ENCODE data around the gene XKR7. TPM values are rescaled to one million over a fixed set of nuclear protein-coding genes. Genes with fewer than 3 reads are reported as not detected.
"Not testable (repeated sequence)": the region's sequence is repeated elsewhere in the genome, so short reads cannot be mapped to it uniquely, and the experiment has no call there.

The XKR7 gene
- total RNA-seq, 1 donor = under 0.01 TPM

DNA sequence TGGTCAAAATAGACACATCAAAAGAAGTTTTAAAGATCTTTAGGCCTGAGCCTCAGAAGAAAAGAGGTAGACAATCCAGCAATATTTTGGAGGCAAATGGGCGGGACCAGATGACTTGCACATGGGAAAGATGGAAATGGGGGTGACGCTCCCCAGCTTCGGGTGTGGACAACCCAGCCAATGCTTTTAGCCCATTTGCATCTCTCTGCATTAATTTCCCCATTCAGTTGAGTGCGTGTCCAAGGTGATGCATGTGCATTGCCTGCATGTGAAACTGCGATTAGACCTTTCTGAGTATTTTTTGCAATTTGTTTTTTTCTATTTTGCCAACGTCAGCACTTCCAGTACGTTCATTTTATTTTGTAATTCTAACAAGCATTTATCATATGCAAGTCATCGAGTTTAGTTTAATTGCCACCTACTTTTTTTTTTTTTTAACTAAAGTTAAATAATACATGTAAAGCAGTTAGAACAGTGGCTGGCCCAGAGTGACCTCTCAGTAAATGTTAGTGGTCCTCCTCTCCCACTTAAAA is 40.3 kb upstream of the XKR7 start:
- TF ChIP-seq, protein P1, sequence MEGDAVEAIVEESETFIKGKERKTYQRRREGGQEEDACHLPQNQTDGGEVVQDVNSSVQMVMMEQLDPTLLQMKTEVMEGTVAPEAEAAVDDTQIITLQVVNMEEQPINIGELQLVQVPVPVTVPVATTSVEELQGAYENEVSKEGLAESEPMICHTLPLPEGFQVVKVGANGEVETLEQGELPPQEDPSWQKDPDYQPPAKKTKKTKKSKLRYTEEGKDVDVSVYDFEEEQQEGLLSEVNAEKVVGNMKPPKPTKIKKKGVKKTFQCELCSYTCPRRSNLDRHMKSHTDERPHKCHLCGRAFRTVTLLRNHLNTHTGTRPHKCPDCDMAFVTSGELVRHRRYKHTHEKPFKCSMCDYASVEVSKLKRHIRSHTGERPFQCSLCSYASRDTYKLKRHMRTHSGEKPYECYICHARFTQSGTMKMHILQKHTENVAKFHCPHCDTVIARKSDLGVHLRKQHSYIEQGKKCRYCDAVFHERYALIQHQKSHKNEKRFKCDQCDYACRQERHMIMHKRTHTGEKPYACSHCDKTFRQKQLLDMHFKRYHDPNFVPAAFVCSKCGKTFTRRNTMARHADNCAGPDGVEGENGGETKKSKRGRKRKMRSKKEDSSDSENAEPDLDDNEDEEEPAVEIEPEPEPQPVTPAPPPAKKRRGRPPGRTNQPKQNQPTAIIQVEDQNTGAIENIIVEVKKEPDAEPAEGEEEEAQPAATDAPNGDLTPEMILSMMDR (IDR thresholded peaks at IDR 0.05; ENCODE audit: extremely low read depth, low read depth, low read length) = no peak
- no peak for DNase-seq (ENCODE audit: insufficient read length, low spot score, missing footprints)
- no peak overlapping the region for H3K4me2 ChIP-seq (ENCODE audit: insufficient read depth, low read length)
- H2AFZ ChIP-seq (ENCODE audit: low read length) = no peak overlapping the region
- peaks cover 8% of the 10 kb centered on the region for H3K27me3 ChIP-seq (ENCODE audit: insufficient read depth, low read length)
- no peaks in the 10 kb centered on the region for H3K9me3 ChIP-seq (ENCODE audit: low read depth, low read length)
- no peaks in the 10 kb centered on the region for H3K36me3 ChIP-seq (ENCODE audit: insufficient read depth, low read length)
- no peaks in the 10 kb centered on the region for H4K20me1 ChIP-seq (ENCODE audit: insufficient read depth, low read length)
- H3K27ac ChIP-seq (ENCODE audit: low read depth, low read length) = no peak overlapping the region
- no peaks in the 10 kb centered on the region for H3K79me2 ChIP-seq (ENCODE audit: insufficient read depth, low read length)
- no peak overlapping the region for H3K4me3 ChIP-seq (ENCODE audit: insufficient read depth, low read length)
- H3K4me1 ChIP-seq (ENCODE audit: insufficient read depth, low read length) = no peaks in the 10 kb centered on the region

GRCh38 chr20:31929631-31930030 is 38.3 kb upstream of the XKR7 start:
- DNase-seq (ENCODE audit: insufficient read length, low spot score, missing footprints); H3K79me2 ChIP-seq (ENCODE audit: insufficient read depth, low read length); H3K27me3 ChIP-seq (ENCODE audit: insufficient read depth, low read length); H2AFZ ChIP-seq (ENCODE audit: low read length); H3K4me1 ChIP-seq (ENCODE audit: insufficient read depth, low read length); H3K9me3 ChIP-seq (ENCODE audit: low read depth, low read length); H3K4me2 ChIP-seq (ENCODE audit: insufficient read depth, low read length); H4K20me1 ChIP-seq (ENCODE audit: insufficient read depth, low read length); H3K4me3 ChIP-seq (ENCODE audit: insufficient read depth, low read length); H3K36me3 ChIP-seq (ENCODE audit: insufficient read depth, low read length); H3K27ac ChIP-seq (ENCODE audit: low read depth, low read length): not testable (repeated sequence)

DNA sequence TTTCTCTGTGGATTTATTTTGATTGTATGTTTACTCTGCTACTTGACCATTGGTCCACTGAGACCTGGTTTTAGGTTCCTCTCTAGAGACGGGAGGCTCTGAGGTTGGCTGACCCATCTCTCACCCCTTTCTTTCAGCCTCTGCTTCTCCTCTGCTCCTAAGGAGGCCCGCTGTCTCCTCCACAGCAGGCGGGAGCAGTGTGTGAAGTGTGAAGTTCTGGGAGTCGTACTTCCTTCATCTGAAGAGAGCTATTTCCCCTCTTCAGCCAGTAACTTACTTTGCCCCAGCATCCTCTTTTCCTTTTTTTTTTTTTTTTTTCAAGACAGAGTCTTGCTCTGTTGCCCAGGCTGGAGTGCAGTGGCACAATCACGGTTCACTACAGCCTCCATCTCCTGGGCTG is 37.2 kb upstream of the XKR7 start:
- Histone ChIP-seq H3K4me1 (ENCODE audit: insufficient read depth, low read length) (no peaks in the 10 kb centered on the region), H3K36me3 (ENCODE audit: insufficient read depth, low read length) (no peaks in the 10 kb centered on the region), H3K27me3 (ENCODE audit: insufficient read depth, low read length) (peaks cover 8% of the 10 kb centered on the region), H2AFZ (ENCODE audit: low read length) (no peak overlapping the region), H3K79me2 (ENCODE audit: insufficient read depth, low read length) (no peaks in the 10 kb centered on the region), H3K9me3 (ENCODE audit: low read depth, low read length) (no peaks in the 10 kb centered on the region), H3K4me2 (ENCODE audit: insufficient read depth, low read length) (no peak overlapping the region), H4K20me1 (ENCODE audit: insufficient read depth, low read length) (no peaks in the 10 kb centered on the region), H3K27ac (ENCODE audit: low read depth, low read length) (no peak overlapping the region), H3K4me3 (ENCODE audit: insufficient read depth, low read length) (no peak overlapping the region)
- TF ChIP-seq, protein P1 (IDR thresholded peaks at IDR 0.05; ENCODE audit: extremely low read depth, low read depth, low read length) = no peak
- DNase-seq (ENCODE audit: insufficient read length, low spot score, missing footprints) = no peak

- Histone ChIP-seq H3K36me3 (ENCODE audit: insufficient read depth, low read length) (no peaks in the 10 kb centered on the region), H3K27ac (ENCODE audit: low read depth, low read length) (no peak overlapping the region), H3K79me2 (ENCODE audit: insufficient read depth, low read length) (no peaks in the 10 kb centered on the region), H4K20me1 (ENCODE audit: insufficient read depth, low read length) (no peaks in the 10 kb centered on the region), H3K4me1 (ENCODE audit: insufficient read depth, low read length) (no peaks in the 10 kb centered on the region), H2AFZ (ENCODE audit: low read length) (no peak overlapping the region), H3K4me2 (ENCODE audit: insufficient read depth, low read length) (no peak overlapping the region), H3K27me3 (ENCODE audit: insufficient read depth, low read length) (peaks cover 5% of the 10 kb centered on the region), H3K9me3 (ENCODE audit: low read depth, low read length) (no peaks in the 10 kb centered on the region), H3K4me3 (ENCODE audit: insufficient read depth, low read length) (no peak overlapping the region)
- no peak for DNase-seq (ENCODE audit: insufficient read length, low spot score, missing footprints)
- TF ChIP-seq, protein P1 (IDR thresholded peaks at IDR 0.05; ENCODE audit: extremely low read depth, low read depth, low read length) = no peak
These were observed 34.3 kb upstream of the XKR7 start for GRCh38 chr20:31933698-31934097.

All from osteoblast (primary cell).